Activated CD8-positive, alpha-beta T cell treated with anti-CD3 and anti-CD28 coated beads, Interleukin-2, amount 10 ng/mL, durations not matched to agents 7 days and 5 days (primary cell): ENCODE results near the gene NRGN. TPM values are rescaled to one million over a fixed set of nuclear protein-coding genes. Genes with fewer than 3 reads are reported as not detected.

Experiments used
- ATAC-seq: fragments of 150-1000 bp; cut with Tn5 transposase; one replicate; pipeline ENCODE4 v1.10.0; 2021; ENCODE audit warnings: moderate library complexity
- CTCF ChIA-PET: fragments of 350-600 bp; sonication (Branson Sonifier 250); formaldehyde crosslinking; loops from one replicate; lab custom pipeline; 2021; ENCODE audit warnings: antibody characterized with exemption; lab: Charles Lee
- POLR2A ChIA-PET: fragments of 350-600 bp; sonication (Branson Sonifier 250); formaldehyde crosslinking; loops from one replicate; lab custom pipeline; 2021; ENCODE audit warnings: antibody characterized with exemption; lab: Charles Lee
- DNase-seq: peaks from one replicate; pipeline ENCODE4 v3.0.0-alpha.2; 2020
- H3K27ac Mint-ChIP-seq: one replicate; pipeline ENCODE4 v1.8.0; 2021; ENCODE audit warnings: mild to moderate bottlenecking, mixed read lengths
- H3K27me3 Mint-ChIP-seq: one replicate; pipeline ENCODE4 v1.8.0; 2021; ENCODE audit warnings: low read depth, mixed read lengths
- H3K36me3 Mint-ChIP-seq: one replicate; pipeline ENCODE4 v1.8.0; 2021; ENCODE audit warnings: low read depth, mixed read lengths
- H3K4me1 Mint-ChIP-seq: one replicate; pipeline ENCODE4 v1.8.0; 2021; ENCODE audit warnings: low read depth, mixed read lengths
- H3K4me3 Mint-ChIP-seq: one replicate; pipeline ENCODE4 v1.8.0; 2021; ENCODE audit warnings: mild to moderate bottlenecking, mixed read lengths
- H3K9me3 Mint-ChIP-seq: one replicate; pipeline ENCODE4 v1.8.0; 2022; ENCODE audit warnings: mixed read lengths; ENCODE audit not compliant: insufficient read depth
- total RNA-seq, 2 experiments: library from RNA; stranded (reverse); gene quantifications; one replicate each; pipeline ENCODE4 v1.2.3, GENCODE V29; 2021

Gene NRGN
- total RNA-seq, 2 experiments from 2014 or later = 5.7 to 6.1 TPM

DNA sequence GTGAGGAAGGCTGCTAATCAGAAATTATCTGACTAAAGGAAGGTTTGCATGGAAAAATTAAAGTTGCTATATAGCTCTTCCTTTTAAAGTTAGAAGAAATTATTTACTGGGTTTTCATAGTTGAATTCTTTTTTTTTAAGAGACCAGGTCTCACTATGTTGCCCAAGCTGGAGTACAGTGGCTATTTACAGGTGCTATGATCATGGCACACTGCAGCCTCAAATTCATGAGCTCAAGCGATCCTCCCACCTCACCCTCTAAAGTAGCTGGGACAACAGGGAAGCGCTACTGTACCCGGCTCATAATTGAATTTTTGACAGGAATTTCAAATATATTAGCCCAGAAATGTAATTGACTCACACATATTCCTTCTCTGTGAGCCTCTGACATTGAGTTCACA is 56.6 kb downstream of the NRGN start:
- ATAC-seq (no peak), DNase-seq (no peak)
- ChIA-PET CTCF (interaction anchor here (1.0 to 3.9 kb wide), 4 partner anchors 33 to 328 kb away, joined by 3 to 28 read pairs (median 4); partner anchors contain the start of gene ESAM), POLR2A (no interaction called here)
- Mint-ChIP-seq H3K4me1 (peaks cover 40% of the 10 kb centered on the region), H3K27ac (no peak overlapping the region), H3K36me3 (peaks cover 6% of the 10 kb centered on the region), H3K27me3 (no peaks in the 10 kb centered on the region), H3K9me3 (no peaks in the 10 kb centered on the region), H3K4me3 (no peak overlapping the region)

Other genes with a start within 250 kb of the NRGN start
- gene OR8B12, start 196.3 kb upstream of the NRGN start, total RNA-seq = not detected
- gene OR8A1, start 169.9 kb upstream of the NRGN start, total RNA-seq = not detected
- gene PANX3, start 128.5 kb upstream of the NRGN start, total RNA-seq = not detected
- 10 to 100 TPM; 36.2 to 41.3 TPM for gene TBRG1, start 117.1 kb upstream of the NRGN start, total RNA-seq
- 1 to 10 TPM; 4.8 to 5.7 TPM for gene SIAE, start 66.2 kb upstream of the NRGN start, total RNA-seq
- 1 to 10 TPM; 2.6 TPM for gene SPA17, start 66.0 kb upstream of the NRGN start, total RNA-seq
- not detected for gene VSIG2, start 12.3 kb downstream of the NRGN start, total RNA-seq
- gene ESAM, start 22.3 kb downstream of the NRGN start, total RNA-seq = under 1 TPM; 0.50 to 0.55 TPM
- 10 to 100 TPM in 1 of 2 experiments, 1 to 10 TPM in 1; 9.1 to 10.2 TPM for gene MSANTD2, start 60.5 kb downstream of the NRGN start, total RNA-seq
- 10 to 100 TPM in 1 of 2 experiments, 1 to 10 TPM in 1; 9.4 to 10.5 TPM for gene ROBO3, start 125.5 kb downstream of the NRGN start, total RNA-seq
- gene ROBO4, start 157.9 kb downstream of the NRGN start, total RNA-seq = under 1 TPM in 1 of 2 experiments, not detected in 1; 0.05 TPM
- gene HEPN1, start 179.3 kb downstream of the NRGN start, total RNA-seq = not detected
- gene HEPACAM, start 196.1 kb downstream of the NRGN start, total RNA-seq = not detected
- gene CCDC15, start 214.3 kb downstream of the NRGN start, total RNA-seq = 1 to 10 TPM; 7.7 to 8.8 TPM